Neural crest cell (in vitro differentiated cells): ENCODE measurements around the gene CELSR3. TPM values are rescaled to one million over a fixed set of nuclear protein-coding genes. Genes with fewer than 3 reads are reported as not detected.

Experiments used
- DNase-seq: peaks from one replicate; pipeline ENCODE4 v3.0.0; 2021; ENCODE audit warnings: low read depth, mixed read lengths, low spot score
- H3K27ac Mint-ChIP-seq: one replicate; pipeline ENCODE4 v1.8.0; 2021; ENCODE audit warnings: mild to moderate bottlenecking, mixed read lengths; ENCODE audit not compliant: unreplicated experiment
- H3K27me3 Mint-ChIP-seq: 2 replicates; pipeline ENCODE4 v1.8.0; 2021; ENCODE audit warnings: low read depth, mild to moderate bottlenecking, mixed read lengths
- H3K36me3 Mint-ChIP-seq: 2 replicates; pipeline ENCODE4 v1.8.0; 2021; ENCODE audit warnings: low read depth, mild to moderate bottlenecking, mixed read lengths
- H3K4me1 Mint-ChIP-seq: 2 replicates; pipeline ENCODE4 v1.8.0; 2021; ENCODE audit warnings: mixed read lengths
- H3K4me3 Mint-ChIP-seq: one replicate; pipeline ENCODE4 v1.8.0; 2021; ENCODE audit warnings: mild to moderate bottlenecking, mixed read lengths
- H3K9me3 Mint-ChIP-seq: 2 replicates; pipeline ENCODE4 v1.8.0; 2021; ENCODE audit warnings: mixed read lengths
- CTCF ChIP-seq: fragments of 200-600 bp; sonication (generic); conservative IDR thresholded peaks from 2 replicates; pipeline ENCODE4 v1.5.0; 2021; ENCODE audit warnings: antibody characterized with exemption, mild to moderate bottlenecking
- total RNA-seq: library from RNA; stranded (reverse); gene quantifications from 2 replicates; pipeline ENCODE4 v1.2.1, GENCODE V29; 2021

CELSR3 gene
- total RNA-seq, 1 donor from 2014 or later, result 27.2 TPM

- H3K4me3 Mint-ChIP-seq, result peak overlapping the region; percentile 95
- DNase-seq, result no peak
- H3K27ac Mint-ChIP-seq, result no peak overlapping the region
- TF ChIP-seq CTCF, result no peak
- H3K4me1 Mint-ChIP-seq, result peaks cover 30% of the 10 kb centered on the region
- H3K27me3 Mint-ChIP-seq, result no peaks in the 10 kb centered on the region
- no peaks in the 10 kb centered on the region for H3K9me3 Mint-ChIP-seq
- peaks cover 8% of the 10 kb centered on the region for H3K36me3 Mint-ChIP-seq
These were observed 21.3 kb upstream of the CELSR3 start for GRCh38 chr3:48684054-48684349.

GRCh38 chr3:48682786-48683185 is 20.1 kb upstream of the CELSR3 start:
- DNase-seq, result no peak
- H3K36me3 Mint-ChIP-seq, result peaks cover 9% of the 10 kb centered on the region
- H3K4me1 Mint-ChIP-seq, result peaks cover 30% of the 10 kb centered on the region
- TF ChIP-seq CTCF, result no peak
- no peaks in the 10 kb centered on the region for H3K9me3 Mint-ChIP-seq
- no peaks in the 10 kb centered on the region for H3K27me3 Mint-ChIP-seq
- peak overlapping the region; percentile 95 for H3K4me3 Mint-ChIP-seq
- no peak overlapping the region for H3K27ac Mint-ChIP-seq

GRCh38 chr3:48681974-48682610 is 19.4 kb upstream of the CELSR3 start:
- Mint-ChIP-seq H3K4me1 (peaks cover 30% of the 10 kb centered on the region), H3K9me3 (no peaks in the 10 kb centered on the region), H3K27ac (no peak overlapping the region), H3K36me3 (peaks cover 12% of the 10 kb centered on the region), H3K27me3 (no peaks in the 10 kb centered on the region), H3K4me3 (peak overlapping the region; percentile 95)
- no peak for TF ChIP-seq CTCF
- DNase-seq, result no peak

DNA sequence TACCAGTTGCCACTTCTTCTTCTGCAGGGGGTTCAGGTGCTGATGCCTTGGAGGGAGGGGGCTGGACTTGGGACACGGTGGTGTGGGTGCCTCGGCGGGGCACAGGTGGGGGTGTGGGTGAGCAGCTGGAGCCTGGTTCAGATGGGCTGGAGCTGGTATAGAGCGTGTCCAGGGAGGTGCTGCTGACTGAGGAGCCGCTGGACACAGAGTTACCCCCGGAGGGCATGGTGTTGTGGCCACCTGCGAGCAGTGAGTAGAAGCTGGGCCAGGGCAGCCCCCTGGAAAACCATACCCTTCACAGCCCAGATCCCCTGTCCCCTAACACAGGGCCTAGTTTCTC is 18.8 kb upstream of the CELSR3 start:
- Mint-ChIP-seq H3K4me3 (no peak overlapping the region), H3K4me1 (peaks cover 28% of the 10 kb centered on the region), H3K27ac (no peak overlapping the region), H3K9me3 (no peaks in the 10 kb centered on the region), H3K27me3 (no peaks in the 10 kb centered on the region), H3K36me3 (peaks cover 12% of the 10 kb centered on the region)
- no peak for TF ChIP-seq CTCF
- DNase-seq, result no peak

DNA sequence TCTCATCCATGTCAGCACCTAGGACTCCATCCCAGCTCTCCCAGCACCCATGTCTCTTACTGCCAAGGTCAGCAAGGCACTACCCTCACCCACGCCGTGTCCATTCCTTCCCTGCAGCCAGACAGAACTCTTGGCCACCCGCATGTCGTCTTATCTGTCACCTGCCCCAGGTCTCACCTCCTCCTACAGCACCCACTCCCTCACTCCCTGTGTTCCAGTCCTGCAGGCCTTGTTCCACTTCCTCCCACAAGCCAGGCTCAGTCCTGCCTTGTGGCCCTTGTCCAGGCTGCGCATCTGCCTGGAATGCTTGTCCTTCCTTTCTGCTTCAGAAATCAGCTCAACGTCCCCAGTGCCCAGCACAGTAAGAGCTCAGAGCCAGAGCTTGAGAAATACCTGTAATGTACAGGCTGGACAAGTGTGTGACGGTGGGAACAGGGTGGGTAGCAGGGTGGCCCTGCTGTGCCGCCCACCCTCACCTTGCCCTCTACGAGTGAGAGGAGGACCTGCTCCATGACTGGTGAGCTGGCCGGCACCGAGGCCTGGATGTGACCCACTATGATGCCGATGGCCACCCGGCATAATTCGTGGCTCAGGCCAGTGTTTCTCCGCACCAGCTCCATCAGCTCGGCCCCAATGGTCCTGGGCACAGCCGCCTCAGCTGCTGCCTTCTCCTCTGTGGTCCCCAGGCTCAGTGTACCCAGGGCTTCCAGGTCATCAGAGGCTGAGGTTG is 18.3 kb upstream of the CELSR3 start:
- Mint-ChIP-seq H3K27ac (no peak overlapping the region), H3K27me3 (no peaks in the 10 kb centered on the region), H3K4me1 (peaks cover 23% of the 10 kb centered on the region), H3K4me3 (peak overlapping the region; percentile 70), H3K36me3 (peaks cover 16% of the 10 kb centered on the region), H3K9me3 (no peaks in the 10 kb centered on the region)
- no peak for DNase-seq
- no peak for TF ChIP-seq CTCF
